Duodenal mucosa (tissue), 2 donors: ENCODE results near the gene GIT2.
A peak's percentile ranks its signal among the peaks of the same experiment; 100 is the strongest.

Experiments
- H3K27ac ChIP-seq: one replicate; pipeline ENCODE4 v1.7.0; 2013; ENCODE audit warnings: low read depth, low read length
- H3K27me3 ChIP-seq, 2 donors: one replicate each; pipeline ENCODE4 v1.7.0; 2013; ENCODE audit warnings: low read length in 2 of 2, control low read depth in 1 of 2; ENCODE audit not compliant: insufficient read depth in 2 of 2, control insufficient read depth in 1 of 2
- H3K36me3 ChIP-seq, 2 donors: one replicate each; pipeline ENCODE4 v1.7.0; 2013; ENCODE audit warnings: low read length in 2 of 2, control low read depth in 1 of 2; ENCODE audit not compliant: insufficient read depth in 2 of 2, control insufficient read depth in 1 of 2
- H3K4me1 ChIP-seq, 2 donors: one replicate each; pipeline ENCODE4 v1.7.0; 2013; ENCODE audit warnings: low read length in 2 of 2, control low read depth in 1 of 2; ENCODE audit not compliant: insufficient read depth in 2 of 2, control insufficient read depth in 1 of 2
- H3K4me3 ChIP-seq, 2 donors: one replicate each; pipeline ENCODE4 v1.7.0; 2013; ENCODE audit warnings: low read length in 2 of 2, low read depth in 1 of 2
- H3K9ac ChIP-seq, 2 donors: one replicate each; pipeline ENCODE4 v1.7.0; 2013; ENCODE audit warnings: low read length in 2 of 2, low read depth in 1 of 2
- H3K9me3 ChIP-seq, 2 donors: one replicate each; pipeline ENCODE4 v1.7.0; 2013; ENCODE audit warnings: low read length in 2 of 2, control low read depth in 1 of 2; ENCODE audit not compliant: control insufficient read depth in 1 of 2

The GIT2 gene

GRCh38 chr12:110006115-110006514 is 9.9 kb upstream of the GIT2 start:
- Histone ChIP-seq H3K27me3 (no peaks in the 10 kb centered on the region), H3K4me1 (peaks cover 15 to 17% of the 10 kb centered on the region in 2 donors), H3K36me3 (no peaks in the 10 kb centered on the region), H3K4me3 (no peak overlapping the region), H3K9ac (no peak overlapping the region), H3K27ac (no peak overlapping the region), H3K9me3 (no peaks in the 10 kb centered on the region)

DNA sequence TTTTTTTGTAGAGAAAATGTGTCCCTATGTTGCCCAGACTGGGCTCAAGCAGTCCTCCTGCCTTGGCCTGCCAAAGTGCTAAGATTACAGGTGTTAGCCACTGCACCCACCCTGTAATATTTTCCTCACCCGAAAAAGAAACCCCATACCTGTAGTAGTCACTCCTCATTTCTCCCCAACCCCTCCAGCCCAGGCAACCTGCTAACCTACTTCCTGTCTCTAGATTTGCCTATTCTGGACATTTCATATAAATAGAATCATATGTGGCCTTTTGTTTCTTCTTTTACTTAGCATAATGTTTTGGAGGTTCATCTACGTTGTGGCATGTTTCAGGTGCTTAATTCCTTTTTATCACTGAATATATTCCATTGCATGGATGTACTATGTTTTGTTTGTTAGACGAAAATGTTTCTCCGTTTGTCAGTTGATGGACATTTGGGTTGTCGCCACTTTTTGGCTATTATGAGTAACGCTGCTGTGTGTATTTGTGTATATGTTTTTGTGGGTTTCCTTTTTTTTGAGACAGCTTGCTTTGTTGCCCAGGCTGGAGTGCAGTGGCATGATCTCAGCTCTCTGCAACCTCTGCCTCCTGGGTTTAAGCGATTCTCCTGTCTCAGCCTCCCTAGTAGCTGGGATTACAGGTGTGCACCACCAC is 9.3 kb upstream of the GIT2 start:
- H3K27me3 ChIP-seq: no peaks in the 10 kb centered on the region
- no peak overlapping the region for H3K4me3 ChIP-seq
- H3K36me3 ChIP-seq: no peaks in the 10 kb centered on the region
- H3K9me3 ChIP-seq: no peaks in the 10 kb centered on the region
- H3K9ac ChIP-seq: no peak overlapping the region
- peaks cover 8 to 11% of the 10 kb centered on the region in 2 donors for H3K4me1 ChIP-seq
- H3K27ac ChIP-seq: no peak overlapping the region

- H3K9me3 ChIP-seq: no peaks in the 10 kb centered on the region
- no peak overlapping the region for H3K27ac ChIP-seq
- no peak overlapping the region for H3K4me3 ChIP-seq
- peak overlapping the region in 1 of 2 donors; percentile 32 for H3K9ac ChIP-seq
- H3K27me3 ChIP-seq: no peaks in the 10 kb centered on the region
- no peaks in the 10 kb centered on the region for H3K36me3 ChIP-seq
- peaks cover 7 to 15% of the 10 kb centered on the region in 2 donors for H3K4me1 ChIP-seq
These were observed 8.4 kb upstream of the GIT2 start for GRCh38 chr12:110004598-110004997.

- no peaks in the 10 kb centered on the region for H3K36me3 ChIP-seq
- no peak overlapping the region for H3K9ac ChIP-seq
- peaks cover 16 to 25% of the 10 kb centered on the region in 2 donors for H3K4me1 ChIP-seq
- no peak overlapping the region for H3K27ac ChIP-seq
- no peaks in the 10 kb centered on the region for H3K9me3 ChIP-seq
- H3K4me3 ChIP-seq: no peak overlapping the region
- H3K27me3 ChIP-seq: no peaks in the 10 kb centered on the region
These were observed 6.7 kb upstream of the GIT2 start for GRCh38 chr12:110002676-110003515.

- H3K4me3 ChIP-seq: no peak overlapping the region
- peaks cover 16 to 25% of the 10 kb centered on the region in 2 donors for H3K4me1 ChIP-seq
- no peak overlapping the region for H3K27ac ChIP-seq
- no peaks in the 10 kb centered on the region for H3K9me3 ChIP-seq
- no peak overlapping the region for H3K9ac ChIP-seq
- H3K27me3 ChIP-seq: no peaks in the 10 kb centered on the region
- no peaks in the 10 kb centered on the region for H3K36me3 ChIP-seq
These were observed 5.4 kb upstream of the GIT2 start for GRCh38 chr12:110001596-110001995.

DNA sequence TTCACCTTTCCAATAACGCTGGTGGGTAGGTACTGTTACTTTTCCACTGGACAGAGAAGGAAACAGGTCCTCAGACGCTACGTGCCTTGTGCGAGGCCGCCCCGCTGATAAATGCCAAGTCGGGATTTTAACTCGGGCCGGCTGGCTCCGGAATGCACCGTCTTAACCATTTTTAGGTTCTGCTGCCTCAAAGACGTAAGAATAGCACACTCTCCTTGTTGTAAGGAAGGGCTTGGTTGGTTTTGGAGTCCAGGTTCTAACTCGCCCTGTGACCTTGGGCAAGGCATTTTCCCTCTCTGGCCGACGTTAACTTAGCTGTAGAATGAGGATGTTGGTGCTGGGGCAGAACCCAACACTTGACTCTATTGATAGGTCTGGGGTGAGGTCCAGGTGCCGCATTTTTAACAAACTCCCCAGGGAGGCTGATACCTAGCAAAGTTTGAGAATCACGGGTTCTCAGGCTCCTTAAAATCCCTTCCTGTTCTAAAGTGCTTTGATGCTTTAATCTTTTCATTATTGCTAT is 3.9 kb upstream of the GIT2 start:
- no peaks in the 10 kb centered on the region for H3K27me3 ChIP-seq
- H3K9ac ChIP-seq: peak overlapping the region; percentile 67 to 89
- peak overlapping the region; percentile 91 to 93 for H3K4me3 ChIP-seq
- no peaks in the 10 kb centered on the region for H3K9me3 ChIP-seq
- H3K36me3 ChIP-seq: no peaks in the 10 kb centered on the region
- H3K4me1 ChIP-seq: peaks cover 19 to 29% of the 10 kb centered on the region in 2 donors
- H3K27ac ChIP-seq: peak overlapping the region; percentile 2

DNA sequence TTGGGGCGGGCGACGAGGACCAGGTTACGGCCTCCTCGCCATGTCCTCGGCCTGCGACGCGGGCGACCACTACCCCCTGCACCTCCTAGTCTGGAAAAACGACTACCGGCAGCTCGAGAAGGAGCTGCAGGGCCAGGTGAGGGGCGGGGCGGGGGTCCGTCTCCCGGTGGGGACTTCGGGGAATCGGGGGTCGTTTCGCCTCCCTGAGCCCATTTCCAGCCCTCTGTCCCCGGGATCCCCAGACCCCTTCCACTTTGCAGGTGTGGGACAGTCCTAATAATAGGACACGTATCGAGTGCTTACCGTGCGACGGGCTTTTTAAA is 3.4 kb upstream of the GIT2 start:
- Histone ChIP-seq H3K27me3 (no peaks in the 10 kb centered on the region), H3K27ac (no peak overlapping the region), H3K36me3 (no peaks in the 10 kb centered on the region), H3K4me1 (peaks cover 24 to 33% of the 10 kb centered on the region in 2 donors), H3K9ac (peak overlapping the region; percentile 67 to 89), H3K4me3 (peak overlapping the region; percentile 91 to 93), H3K9me3 (no peaks in the 10 kb centered on the region)

- no peaks in the 10 kb centered on the region for H3K36me3 ChIP-seq
- peaks cover 29 to 38% of the 10 kb centered on the region in 2 donors for H3K4me1 ChIP-seq
- peak within 1 kb of the TSS; percentile 67 to 89 for H3K9ac ChIP-seq
- H3K27ac ChIP-seq: peak within 1 kb of the TSS; percentile 69
- H3K4me3 ChIP-seq: peak within 1 kb of the TSS; percentile 91 to 93
- H3K27me3 ChIP-seq: no peaks in the 10 kb centered on the region
- H3K9me3 ChIP-seq: no peaks in the 10 kb centered on the region
These were observed 2.9 kb upstream of the GIT2 start, which contains the start of gene ANKRD13A for GRCh38 chr12:109998904-109999648. Gene ANKRD13A, plus strand, starts transcription at chr12:109999430. Its CDS starts 259 bp downstream, at chr12:109999689.

DNA sequence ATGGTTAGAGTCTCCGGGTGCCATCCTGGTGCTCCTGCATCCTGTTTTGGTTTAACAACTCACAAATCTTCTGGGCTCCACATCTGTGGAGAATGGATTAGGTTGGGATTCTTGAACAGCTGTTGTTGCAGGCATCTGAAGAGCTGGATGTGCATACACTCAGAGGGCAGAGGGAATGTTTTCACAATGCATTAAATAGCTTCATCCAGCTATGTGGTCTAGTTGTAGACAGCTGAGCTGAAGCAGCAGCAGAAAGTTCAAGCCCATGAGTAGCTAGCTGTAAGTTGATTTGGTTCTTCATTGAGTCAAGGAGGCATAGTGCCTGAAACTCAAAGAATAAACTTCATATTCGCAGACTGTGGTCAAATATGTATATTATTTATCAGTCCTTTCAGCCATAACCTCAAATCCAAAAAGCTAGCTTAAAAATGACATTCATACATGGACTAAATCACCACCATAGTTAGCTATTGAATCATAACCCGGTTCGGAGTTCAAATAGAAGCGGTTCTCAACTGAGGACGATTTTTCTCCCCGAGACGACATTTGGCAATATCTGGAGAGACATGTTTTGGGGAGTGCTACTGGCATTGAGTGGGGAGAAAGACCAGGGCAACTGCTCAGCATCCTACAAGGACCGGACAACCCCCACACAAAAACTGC is 2.2 kb upstream of the GIT2 start:
- H3K4me1 ChIP-seq: peaks cover 29 to 43% of the 10 kb centered on the region in 2 donors
- peak overlapping the region; percentile 67 to 89 for H3K9ac ChIP-seq

More for the DNA sequence above, 2.2 kb upstream of the GIT2 start:
- Histone ChIP-seq H3K36me3 (no peaks in the 10 kb centered on the region), H3K27ac (no peak overlapping the region), H3K4me3 (peak overlapping the region; percentile 91 to 93), H3K9me3 (no peaks in the 10 kb centered on the region), H3K27me3 (no peaks in the 10 kb centered on the region)
